Gastrocnemius medialis (tissue), 4 donors: ENCODE results near the gene ETV6.

Experiments used
- CTCF ChIP-seq, 5 experiments: fragments of 450-650 bp in 3 of 5; fragments of 200-600 bp in 2 of 5; sonication (generic) in 2 of 5; IDR thresholded peaks in 4 of 5; conservative IDR thresholded peaks in 1 of 5; 1 replicate in 4 of 5; 2 replicates in 1 of 5; pipeline ENCODE4 v1.5.1; 2016 to 2019; ENCODE audit warnings: antibody characterized with exemption in 5 of 5, mild to moderate bottlenecking in 3 of 5, moderate library complexity in 3 of 5
- POLR2A ChIP-seq, 2 donors: fragments of 450-650 bp; IDR thresholded peaks; one replicate each; pipeline ENCODE4 v1.6.1; 2017; ENCODE audit warnings: antibody characterized with exemption in 2 of 2, mild to moderate bottlenecking in 2 of 2, moderate library complexity in 2 of 2

GRCh38 chr12:11763760-11764520 lies 114.5 kb downstream of the ETV6 start:
- TF ChIP-seq CTCF (IDR thresholded peaks at IDR 0.05 in 4 of 5, conservative IDR thresholded peaks at IDR 0.05 in 1 of 5) (no peak), POLR2A (IDR thresholded peaks at IDR 0.05) (no peak)
